Hepatocyte (in vitro differentiated cells): ENCODE measurements around the gene MAP3K5.

Experiments used
- EZH2 ChIP-seq: fragments of 200-600 bp; sonication (generic); IDR thresholded peaks from 2 replicates; pipeline ENCODE4 v1.6.1; 2016; ENCODE audit warnings: antibody characterized with exemption, mild to moderate bottlenecking, borderline replicate concordance
- EZH2phosphoT487 ChIP-seq: fragments of 200-600 bp; sonication (generic); IDR thresholded peaks from one replicate; pipeline ENCODE4 v1.6.1; 2018; ENCODE audit warnings: antibody characterized with exemption, mild to moderate bottlenecking, low read depth, moderate library complexity; ENCODE audit not compliant: unreplicated experiment, severe bottlenecking
- TF ChIP-seq, protein P1 (sequence below): fragments of 200-600 bp; sonication (generic); IDR thresholded peaks from 2 replicates; pipeline ENCODE4 v1.5.1; 2016; ENCODE audit warnings: antibody characterized with exemption, mild to moderate bottlenecking; ENCODE audit not compliant: poor library complexity

GRCh38 chr6:136728976-136729515 is 63.2 kb downstream of the MAP3K5 start:
- TF ChIP-seq, protein P1, sequence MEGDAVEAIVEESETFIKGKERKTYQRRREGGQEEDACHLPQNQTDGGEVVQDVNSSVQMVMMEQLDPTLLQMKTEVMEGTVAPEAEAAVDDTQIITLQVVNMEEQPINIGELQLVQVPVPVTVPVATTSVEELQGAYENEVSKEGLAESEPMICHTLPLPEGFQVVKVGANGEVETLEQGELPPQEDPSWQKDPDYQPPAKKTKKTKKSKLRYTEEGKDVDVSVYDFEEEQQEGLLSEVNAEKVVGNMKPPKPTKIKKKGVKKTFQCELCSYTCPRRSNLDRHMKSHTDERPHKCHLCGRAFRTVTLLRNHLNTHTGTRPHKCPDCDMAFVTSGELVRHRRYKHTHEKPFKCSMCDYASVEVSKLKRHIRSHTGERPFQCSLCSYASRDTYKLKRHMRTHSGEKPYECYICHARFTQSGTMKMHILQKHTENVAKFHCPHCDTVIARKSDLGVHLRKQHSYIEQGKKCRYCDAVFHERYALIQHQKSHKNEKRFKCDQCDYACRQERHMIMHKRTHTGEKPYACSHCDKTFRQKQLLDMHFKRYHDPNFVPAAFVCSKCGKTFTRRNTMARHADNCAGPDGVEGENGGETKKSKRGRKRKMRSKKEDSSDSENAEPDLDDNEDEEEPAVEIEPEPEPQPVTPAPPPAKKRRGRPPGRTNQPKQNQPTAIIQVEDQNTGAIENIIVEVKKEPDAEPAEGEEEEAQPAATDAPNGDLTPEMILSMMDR: no peak
- TF ChIP-seq EZH2phosphoT487: no peak
- TF ChIP-seq EZH2: no peak
